Fibroblast of lung (primary cell): ENCODE measurements around the gene FERMT1.

Experiments
- CTCF ChIP-seq, 2 donors: IDR thresholded peaks in 1 of 2; conservative IDR thresholded peaks in 1 of 2; 1 replicate in 1 of 2; 2 replicates in 1 of 2; pipeline ENCODE4 v1.5.1; 2011 to 2012; ENCODE audit warnings: low read length in 2 of 2, control low read depth in 1 of 2, inconsistent platforms in 1 of 2, low read depth in 1 of 2, mild to moderate bottlenecking in 1 of 2
- EZH2 ChIP-seq: IDR thresholded peaks from 2 replicates; pipeline ENCODE4 v1.5.1; 2012; ENCODE audit warnings: low read length, control low read depth, mild to moderate bottlenecking; ENCODE audit errors: missing control alignments

DNA sequence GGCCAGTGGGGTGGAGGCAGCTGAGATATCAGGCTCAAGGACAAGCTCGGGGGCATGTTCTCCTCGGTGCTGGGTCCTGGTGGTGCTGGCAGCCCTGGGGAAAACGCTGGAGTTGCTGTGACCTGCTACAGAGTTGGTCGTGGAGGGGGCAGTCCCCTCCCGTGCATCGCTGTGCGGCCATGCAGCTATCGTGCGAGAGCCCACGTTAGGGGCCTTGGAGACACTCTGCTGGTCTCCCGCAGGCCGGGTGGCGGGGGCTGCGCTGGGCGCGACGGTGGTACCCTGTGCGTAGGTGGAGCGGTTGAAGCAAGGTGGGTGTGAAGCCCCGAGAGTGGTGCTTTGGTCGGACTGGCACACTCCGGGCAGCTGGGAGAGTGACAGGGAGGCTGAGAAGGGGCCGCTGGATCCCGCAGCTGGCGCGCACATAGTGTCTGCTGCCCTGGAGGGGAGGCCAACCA lies 81.0 kb downstream of the FERMT1 start:
- no peak for TF ChIP-seq CTCF (conservative IDR thresholded peaks at IDR 0.05 in 1 of 2, IDR thresholded peaks at IDR 0.05 in 1 of 2; ENCODE audit: low read depth in 1 of 2, low read length in 2 of 2)
- no peak for TF ChIP-seq EZH2
